Stomach (tissue), 4 donors: ENCODE measurements around the gene PRKN.

Experiments used
- EP300 ChIP-seq: sonication (generic); formaldehyde crosslinking; IDR thresholded peaks from one replicate; pipeline ENCODE4 v1.6.1; 2017; ENCODE audit warnings: antibody characterized with exemption
- POLR2A ChIP-seq, 4 donors: fragments of 450-650 bp; IDR thresholded peaks; one replicate each; pipeline ENCODE4 v1.6.1; 2016; ENCODE audit warnings: antibody characterized with exemption in 4 of 4, control low read depth in 2 of 4, mild to moderate bottlenecking in 1 of 4, moderate library complexity in 1 of 4
- POLR2AphosphoS5 ChIP-seq, 3 donors: sonication (generic); formaldehyde crosslinking; IDR thresholded peaks; one replicate each; pipeline ENCODE4 v1.6.1; 2016; ENCODE audit warnings: antibody characterized with exemption in 3 of 3
- TF ChIP-seq, protein P1 (sequence below), 7 experiments: fragments of 450-650 bp in 4 of 7; fragments of 200-600 bp in 3 of 7; sonication (generic) in 3 of 7; IDR thresholded peaks; one replicate each; pipeline ENCODE4 v1.5.1; 2016 to 2019; ENCODE audit warnings: antibody characterized with exemption in 7 of 7, control low read depth in 2 of 7, mild to moderate bottlenecking in 1 of 7

DNA sequence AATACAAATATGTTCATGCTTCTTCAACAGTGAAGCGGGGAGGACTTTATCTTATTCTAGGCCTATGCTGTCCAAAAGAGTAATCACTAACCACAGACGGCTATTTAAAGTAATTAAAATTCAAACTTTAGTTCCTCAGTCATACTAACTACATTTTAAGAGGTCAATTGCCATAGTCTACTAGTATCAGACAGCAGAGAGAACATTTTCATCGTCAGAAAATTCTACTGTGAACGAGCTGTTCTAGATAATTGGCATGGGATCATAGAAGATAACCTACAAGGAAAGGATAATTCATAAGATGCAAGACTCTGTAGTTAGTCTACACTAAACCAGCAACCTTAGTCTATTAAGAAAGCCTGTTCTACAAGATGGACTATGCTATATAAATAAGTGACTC is 44.4 kb downstream of the PRKN start:
- no peak for TF ChIP-seq POLR2A (IDR thresholded peaks at IDR 0.05)
- TF ChIP-seq, protein P1, sequence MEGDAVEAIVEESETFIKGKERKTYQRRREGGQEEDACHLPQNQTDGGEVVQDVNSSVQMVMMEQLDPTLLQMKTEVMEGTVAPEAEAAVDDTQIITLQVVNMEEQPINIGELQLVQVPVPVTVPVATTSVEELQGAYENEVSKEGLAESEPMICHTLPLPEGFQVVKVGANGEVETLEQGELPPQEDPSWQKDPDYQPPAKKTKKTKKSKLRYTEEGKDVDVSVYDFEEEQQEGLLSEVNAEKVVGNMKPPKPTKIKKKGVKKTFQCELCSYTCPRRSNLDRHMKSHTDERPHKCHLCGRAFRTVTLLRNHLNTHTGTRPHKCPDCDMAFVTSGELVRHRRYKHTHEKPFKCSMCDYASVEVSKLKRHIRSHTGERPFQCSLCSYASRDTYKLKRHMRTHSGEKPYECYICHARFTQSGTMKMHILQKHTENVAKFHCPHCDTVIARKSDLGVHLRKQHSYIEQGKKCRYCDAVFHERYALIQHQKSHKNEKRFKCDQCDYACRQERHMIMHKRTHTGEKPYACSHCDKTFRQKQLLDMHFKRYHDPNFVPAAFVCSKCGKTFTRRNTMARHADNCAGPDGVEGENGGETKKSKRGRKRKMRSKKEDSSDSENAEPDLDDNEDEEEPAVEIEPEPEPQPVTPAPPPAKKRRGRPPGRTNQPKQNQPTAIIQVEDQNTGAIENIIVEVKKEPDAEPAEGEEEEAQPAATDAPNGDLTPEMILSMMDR (IDR thresholded peaks at IDR 0.05), result no peak
- TF ChIP-seq EP300, result no peak
- TF ChIP-seq POLR2AphosphoS5 (IDR thresholded peaks at IDR 0.05), result no peak
